Right lobe of liver (tissue), 4 donors: Measurements from ENCODE around the gene KIF6.

Experiments used
- CTCF ChIP-seq, 4 donors: fragments of 200-600 bp in 3 of 4; fragments of 450-650 bp in 1 of 4; IDR thresholded peaks; one replicate each; pipeline versions ENCODE4 v1.5.1 to v1.8.0; 2016 to 2022; ENCODE audit warnings: antibody characterized with exemption in 4 of 4, mild to moderate bottlenecking in 2 of 4
- POLR2A ChIP-seq: fragments of 450-650 bp; IDR thresholded peaks from one replicate; pipeline ENCODE4 v1.6.1; 2017; ENCODE audit warnings: antibody characterized with exemption, mild to moderate bottlenecking
- donor health status: DM: no; HTN: no; CAD: no.
- donor health status: DM: no; HTN: no; CAD: no.
- donor health status: DM: no; HTN: yes; CAD: no.

DNA sequence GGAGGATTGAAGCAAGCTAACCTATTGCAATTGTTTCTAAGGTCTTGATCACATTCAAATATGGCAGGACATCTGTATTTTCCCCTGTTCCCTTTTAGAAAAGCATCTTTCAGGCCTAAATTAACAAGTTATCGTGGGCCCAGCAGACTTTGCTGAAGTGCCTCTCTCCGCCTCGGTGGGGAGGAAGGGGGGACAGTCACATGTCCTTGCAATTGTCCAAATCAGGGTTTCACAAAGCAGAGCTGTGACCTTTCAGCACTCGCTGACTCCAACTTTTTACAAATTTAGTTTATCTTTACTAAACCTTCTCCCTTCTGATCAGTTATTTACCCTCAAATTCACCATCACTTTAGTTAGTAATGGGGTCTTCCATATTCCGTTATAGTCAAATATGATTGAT is 328.4 kb downstream of the KIF6 start:
- no peak for TF ChIP-seq CTCF (IDR thresholded peaks at IDR 0.05)
- no peak for TF ChIP-seq POLR2A
